HK-2 (cell line): ENCODE results near the gene SYNDIG1.

Source experiments
- DNase-seq: peaks from one replicate; pipeline ENCODE4 v3.0.0-alpha.2; 2018; ENCODE audit not compliant: unreplicated experiment

The SYNDIG1 gene

GRCh38 chr20:24470746-24471582, 1.5 kb downstream of the SYNDIG1 start:
- DNase-seq, result no peak

- no peak for DNase-seq
These were observed 3.0 kb downstream of the SYNDIG1 start for GRCh38 chr20:24472426-24472825.

GRCh38 chr20:24473435-24474223, 4.2 kb downstream of the SYNDIG1 start:
- no peak for DNase-seq

- no peak for DNase-seq
These were observed 8.6 kb downstream of the SYNDIG1 start for GRCh38 chr20:24477831-24478547.

GRCh38 chr20:24478584-24478983, 9.2 kb downstream of the SYNDIG1 start:
- DNase-seq, result no peak

DNA sequence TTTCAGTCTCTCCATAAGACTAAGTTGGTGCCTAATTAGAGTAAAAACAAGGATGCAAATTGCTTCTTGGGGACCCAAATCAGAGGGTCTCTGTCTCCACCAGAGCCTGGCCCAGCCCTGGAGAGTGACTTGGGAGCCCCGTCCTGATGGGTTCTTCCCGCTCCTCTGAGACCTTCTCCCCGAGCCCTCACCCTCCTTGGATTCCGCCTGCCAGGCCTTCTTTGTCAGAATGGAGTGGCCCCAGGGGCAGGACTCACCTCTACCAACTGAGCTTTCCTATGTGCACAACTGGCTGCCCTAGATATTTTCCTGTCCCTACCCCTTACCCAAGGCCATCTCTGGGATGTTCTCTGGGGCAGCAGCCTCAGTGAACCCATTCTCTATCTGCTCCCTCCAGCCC, 9.7 kb downstream of the SYNDIG1 start:
- no peak for DNase-seq

GRCh38 chr20:24479595-24479994, 10.2 kb downstream of the SYNDIG1 start:
- DNase-seq, result no peak

GRCh38 chr20:24480509-24480908, 11.1 kb downstream of the SYNDIG1 start:
- no peak for DNase-seq

DNA sequence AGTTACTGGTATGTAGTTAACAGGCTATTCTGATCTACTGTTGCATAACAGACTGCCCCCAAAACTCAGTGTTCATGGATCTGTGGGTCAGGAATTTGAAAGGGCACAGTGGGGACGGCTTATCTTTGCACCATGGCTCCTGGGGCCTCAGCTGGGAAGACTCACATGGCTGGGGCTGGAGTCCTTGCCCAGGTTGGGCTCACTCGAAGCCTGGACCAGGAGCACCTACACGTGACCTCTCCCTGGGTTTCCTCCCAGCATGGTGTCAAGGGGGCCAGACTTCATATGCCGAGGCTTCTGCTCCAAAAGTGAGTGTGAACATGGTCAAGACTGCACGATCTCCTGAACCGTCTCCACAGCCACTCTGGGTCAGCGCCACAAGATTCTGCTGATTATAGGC, 11.7 kb downstream of the SYNDIG1 start:
- DNase-seq, result no peak

DNA sequence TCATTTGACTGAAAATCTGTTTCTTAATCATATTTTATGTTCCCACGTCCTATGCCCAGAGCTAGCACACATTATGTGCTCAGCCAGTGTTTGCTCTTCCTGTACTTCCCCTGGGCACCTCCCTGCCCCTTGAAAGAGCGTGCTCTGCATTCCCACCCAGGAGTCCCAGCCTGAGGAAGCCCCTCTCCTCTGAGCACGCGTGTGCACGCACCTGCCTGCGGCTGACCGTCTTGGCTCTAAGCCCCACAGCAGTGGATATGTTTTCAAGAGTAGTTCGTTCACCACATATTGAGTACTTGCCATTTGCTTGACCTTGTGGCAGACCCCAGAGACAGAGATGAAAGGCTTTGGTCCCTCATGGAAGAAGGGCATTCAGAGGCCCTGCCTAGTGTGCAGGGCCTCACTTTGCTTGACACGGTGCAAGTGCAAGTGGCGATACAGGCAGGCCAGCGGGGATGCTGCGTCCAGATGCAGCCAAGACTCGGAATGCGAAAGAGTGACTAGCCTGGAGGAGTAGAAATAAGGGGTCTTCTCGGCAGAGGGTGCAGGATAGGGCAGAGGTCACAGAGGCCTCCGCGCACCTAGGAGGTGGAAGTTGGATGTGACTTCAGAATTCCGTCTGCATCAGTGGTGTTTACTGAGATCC, 14.1 kb downstream of the SYNDIG1 start:
- no peak for DNase-seq

- no peak for DNase-seq
These were observed 14.6 kb downstream of the SYNDIG1 start for GRCh38 chr20:24484081-24484450.

GRCh38 chr20:24485981-24486380, 16.6 kb downstream of the SYNDIG1 start:
- no peak for DNase-seq

DNA sequence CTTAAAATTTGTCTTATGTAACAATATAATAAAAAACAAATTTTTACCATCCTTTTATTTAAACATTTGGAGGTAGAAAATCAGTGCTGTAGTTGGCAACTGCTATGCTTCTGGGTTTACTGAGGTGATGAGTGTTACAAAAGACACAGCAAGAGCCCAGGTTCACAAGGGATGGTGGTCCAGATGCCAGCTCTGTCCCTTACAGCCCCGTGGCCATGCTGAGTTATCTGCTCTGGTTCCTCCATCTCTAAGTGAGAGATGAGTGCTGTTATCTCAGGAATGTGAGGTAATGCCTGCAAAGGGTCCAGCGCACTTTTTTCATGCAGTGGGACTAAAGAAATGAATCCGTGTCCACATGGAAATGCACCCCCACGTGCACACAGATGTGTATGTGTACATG, 17.8 kb downstream of the SYNDIG1 start:
- no peak for DNase-seq

DNA sequence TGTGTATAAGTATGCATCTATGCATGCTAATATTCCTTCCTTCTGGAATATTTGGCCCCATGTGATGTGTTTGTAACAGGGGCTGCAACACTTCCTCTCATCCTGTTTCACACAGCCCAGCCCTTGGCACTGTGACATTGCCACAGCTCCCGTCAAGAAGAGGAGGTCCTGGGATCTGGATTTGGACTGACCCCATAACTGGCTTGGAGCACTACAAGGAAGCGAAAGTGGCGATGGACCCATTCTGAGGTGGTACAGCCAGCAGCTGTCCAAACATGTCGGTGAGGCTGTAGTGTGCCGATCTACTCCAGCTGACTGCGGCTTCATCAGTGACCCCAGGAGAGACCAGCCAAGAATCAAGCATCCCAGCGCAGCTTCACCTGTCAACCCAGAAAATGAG, 18.2 kb downstream of the SYNDIG1 start:
- DNase-seq, result no peak

DNA sequence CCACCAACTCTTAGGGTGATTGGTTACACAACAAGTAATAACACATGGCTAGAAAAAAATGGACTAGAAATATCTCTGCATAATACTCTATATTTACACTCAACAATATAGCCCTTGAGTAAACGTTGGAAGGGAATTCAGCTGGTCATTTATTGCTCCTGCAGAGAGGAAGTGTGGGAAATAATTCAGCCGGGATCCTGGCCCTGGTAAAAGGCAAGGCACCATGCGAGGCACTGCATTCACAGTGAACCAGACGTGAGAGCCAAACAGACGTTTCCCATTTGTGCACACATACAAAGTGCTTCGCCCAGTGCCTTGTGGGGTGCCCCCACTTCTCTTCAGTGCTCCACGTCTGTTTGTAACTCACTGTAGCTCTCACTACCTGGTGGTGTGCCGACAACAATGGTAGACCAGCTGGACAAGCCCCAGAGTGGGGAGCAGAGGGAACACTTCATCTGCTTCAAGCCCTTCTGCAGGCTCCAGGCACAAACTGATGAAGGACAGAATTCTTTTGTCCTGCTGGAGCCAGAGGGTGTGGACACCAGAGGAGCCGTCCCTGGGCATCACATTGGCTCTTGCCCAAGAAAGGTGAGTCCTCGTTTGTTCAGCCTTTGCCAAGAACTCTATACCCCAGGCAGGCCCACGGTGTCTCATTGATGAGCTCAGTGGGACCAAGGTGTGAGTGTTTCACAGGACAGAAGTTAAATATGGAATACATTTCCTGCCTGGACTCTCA, 18.8 kb downstream of the SYNDIG1 start:
- DNase-seq, result no peak

GRCh38 chr20:24488800-24489175, 19.4 kb downstream of the SYNDIG1 start:
- DNase-seq, result no peak

DNA sequence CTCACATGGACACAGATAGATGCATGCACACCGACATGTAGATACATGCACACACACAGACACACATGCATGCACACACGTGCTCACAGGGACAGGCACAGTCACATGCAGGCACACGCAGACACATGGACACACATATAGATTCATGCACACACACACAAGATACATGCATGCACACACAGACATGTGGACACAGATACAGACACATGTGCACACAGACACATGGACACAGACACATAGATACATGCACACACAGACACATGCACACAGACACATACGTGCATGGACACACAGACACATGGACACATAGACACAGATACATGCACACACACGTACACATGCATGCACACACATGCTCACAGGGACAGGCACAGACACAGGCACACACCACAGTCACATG, 19.8 kb downstream of the SYNDIG1 start:
- no peak for DNase-seq

- DNase-seq, result no peak
These were observed 20.3 kb downstream of the SYNDIG1 start for GRCh38 chr20:24489631-24490260.

DNA sequence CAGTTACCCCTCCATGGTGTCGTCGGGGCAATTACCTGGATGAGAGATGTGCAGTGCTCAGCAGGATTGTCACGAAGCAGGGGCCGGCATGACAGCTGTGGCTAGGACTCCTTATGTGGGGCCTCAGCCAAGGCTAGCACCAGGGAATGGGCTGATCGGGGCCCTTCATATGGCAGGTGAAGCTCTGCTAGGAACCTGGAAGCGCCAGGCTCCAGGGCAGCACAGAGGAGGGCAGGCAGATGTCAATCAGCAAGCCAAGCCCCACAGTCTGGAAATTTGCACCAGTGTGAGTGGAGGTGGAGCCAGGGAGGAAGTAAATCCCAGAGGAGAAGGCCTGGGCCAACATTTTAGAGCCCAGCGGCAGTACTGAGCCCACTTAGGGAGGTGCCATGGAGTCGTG, 21.2 kb downstream of the SYNDIG1 start:
- no peak for DNase-seq

DNA sequence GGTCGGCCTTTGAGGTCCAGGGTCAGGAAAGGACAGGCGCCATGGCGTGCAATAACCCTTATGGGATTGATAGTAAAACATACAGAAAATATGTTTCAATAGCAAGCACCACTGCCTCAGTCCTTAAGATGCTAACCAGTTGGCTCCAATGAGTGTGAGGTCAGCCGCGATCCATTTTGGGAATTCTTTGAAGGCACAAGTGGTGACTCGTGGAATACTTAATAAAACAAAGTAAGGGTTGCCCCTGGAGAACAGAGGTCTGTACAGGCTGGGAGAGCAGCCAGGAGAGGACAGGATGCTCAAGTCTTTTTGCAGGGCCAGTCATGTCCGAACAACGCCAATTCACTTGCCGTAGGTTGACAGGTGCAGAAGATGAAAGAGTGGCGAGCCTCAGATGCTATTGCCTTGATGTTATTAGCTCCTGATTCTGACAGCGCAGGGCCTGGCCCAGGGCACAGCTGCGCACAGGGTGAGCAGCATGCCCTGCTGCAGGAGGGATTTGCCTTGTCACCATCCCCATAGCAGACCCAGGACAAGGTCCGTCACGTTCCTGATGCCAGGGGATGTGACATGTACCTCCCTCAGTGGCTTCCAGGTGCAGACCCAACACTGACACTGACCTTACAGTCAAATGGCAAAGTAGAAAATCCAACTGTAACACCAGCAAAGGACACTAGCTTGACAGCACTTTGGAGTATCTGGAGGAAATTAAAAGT, 21.8 kb downstream of the SYNDIG1 start:
- DNase-seq, result no peak
